Mesothelial cell of epicardium (in vitro differentiated cells): ENCODE results near the gene NUP93. TPM values are rescaled to one million over a fixed set of nuclear protein-coding genes. Genes with fewer than 3 reads are reported as not detected.
"Not testable (repeated sequence)": the region's sequence is repeated elsewhere in the genome, so short reads cannot be mapped to it uniquely, and the experiment has no call there.

Experiments
- DNase-seq, 2 experiments: peaks; one replicate each; pipeline ENCODE4 v3.0.0; 2021; ENCODE audit warnings: low spot score in 2 of 2; ENCODE audit not compliant: unreplicated experiment in 2 of 2
- H3K27ac Mint-ChIP-seq: 2 replicates; pipeline ENCODE4 v1.8.0; 2021; ENCODE audit warnings: mixed read lengths
- H3K27me3 Mint-ChIP-seq: 2 replicates; pipeline ENCODE4 v1.8.0; 2021; ENCODE audit warnings: low read depth, mixed read lengths
- H3K36me3 Mint-ChIP-seq: 2 replicates; pipeline ENCODE4 v1.8.0; 2021; ENCODE audit warnings: mixed read lengths
- H3K4me1 Mint-ChIP-seq: 2 replicates; pipeline ENCODE4 v1.8.0; 2021; ENCODE audit warnings: mixed read lengths
- H3K4me3 Mint-ChIP-seq: 2 replicates; pipeline ENCODE4 v1.8.0; 2021; ENCODE audit warnings: mild to moderate bottlenecking, moderate library complexity, mixed read lengths
- H3K9me3 Mint-ChIP-seq: 2 replicates; pipeline ENCODE4 v1.8.0; 2021; ENCODE audit warnings: mixed read lengths
- total RNA-seq: library from RNA; stranded (reverse); gene quantifications from 3 replicates; pipeline ENCODE4 v1.2.1, GENCODE V29; 2021
- TF ChIP-seq, protein P1 (sequence below): fragments of 200-600 bp; sonication (generic); IDR thresholded peaks from one replicate; pipeline ENCODE4 v1.5.0; 2021; ENCODE audit warnings: antibody characterized with exemption; ENCODE audit not compliant: unreplicated experiment

NUP93 gene
- total RNA-seq, 1 donor from 2014 or later: 74.6 TPM

DNA sequence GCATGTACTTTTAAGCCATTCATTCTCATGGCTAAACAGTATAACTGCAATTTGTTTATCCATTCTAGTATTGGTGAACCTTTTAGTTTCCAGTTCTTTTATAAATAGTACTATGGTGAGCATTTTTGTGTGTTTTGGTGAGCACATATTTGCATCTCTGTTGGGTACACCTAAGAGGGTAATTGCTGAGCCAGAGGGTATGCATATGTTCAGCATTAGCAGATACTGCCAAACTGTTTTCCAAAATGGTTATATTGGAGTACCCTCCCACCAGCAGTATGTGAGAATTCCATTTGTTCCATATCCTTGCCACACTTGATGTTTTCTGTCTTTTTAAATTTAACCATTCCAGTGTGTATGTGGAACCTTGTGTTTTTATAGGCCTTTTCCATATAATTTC lies 81.0 kb downstream of the NUP93 start:
- Mint-ChIP-seq H3K9me3 (no peaks in the 10 kb centered on the region), H3K27ac (no peak overlapping the region), H3K27me3 (no peaks in the 10 kb centered on the region), H3K4me1 (peaks cover 21% of the 10 kb centered on the region), H3K36me3 (peaks cover 13% of the 10 kb centered on the region), H3K4me3 (no peak overlapping the region)
- no peak for DNase-seq
- TF ChIP-seq, protein P1, sequence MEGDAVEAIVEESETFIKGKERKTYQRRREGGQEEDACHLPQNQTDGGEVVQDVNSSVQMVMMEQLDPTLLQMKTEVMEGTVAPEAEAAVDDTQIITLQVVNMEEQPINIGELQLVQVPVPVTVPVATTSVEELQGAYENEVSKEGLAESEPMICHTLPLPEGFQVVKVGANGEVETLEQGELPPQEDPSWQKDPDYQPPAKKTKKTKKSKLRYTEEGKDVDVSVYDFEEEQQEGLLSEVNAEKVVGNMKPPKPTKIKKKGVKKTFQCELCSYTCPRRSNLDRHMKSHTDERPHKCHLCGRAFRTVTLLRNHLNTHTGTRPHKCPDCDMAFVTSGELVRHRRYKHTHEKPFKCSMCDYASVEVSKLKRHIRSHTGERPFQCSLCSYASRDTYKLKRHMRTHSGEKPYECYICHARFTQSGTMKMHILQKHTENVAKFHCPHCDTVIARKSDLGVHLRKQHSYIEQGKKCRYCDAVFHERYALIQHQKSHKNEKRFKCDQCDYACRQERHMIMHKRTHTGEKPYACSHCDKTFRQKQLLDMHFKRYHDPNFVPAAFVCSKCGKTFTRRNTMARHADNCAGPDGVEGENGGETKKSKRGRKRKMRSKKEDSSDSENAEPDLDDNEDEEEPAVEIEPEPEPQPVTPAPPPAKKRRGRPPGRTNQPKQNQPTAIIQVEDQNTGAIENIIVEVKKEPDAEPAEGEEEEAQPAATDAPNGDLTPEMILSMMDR: no peak

DNA sequence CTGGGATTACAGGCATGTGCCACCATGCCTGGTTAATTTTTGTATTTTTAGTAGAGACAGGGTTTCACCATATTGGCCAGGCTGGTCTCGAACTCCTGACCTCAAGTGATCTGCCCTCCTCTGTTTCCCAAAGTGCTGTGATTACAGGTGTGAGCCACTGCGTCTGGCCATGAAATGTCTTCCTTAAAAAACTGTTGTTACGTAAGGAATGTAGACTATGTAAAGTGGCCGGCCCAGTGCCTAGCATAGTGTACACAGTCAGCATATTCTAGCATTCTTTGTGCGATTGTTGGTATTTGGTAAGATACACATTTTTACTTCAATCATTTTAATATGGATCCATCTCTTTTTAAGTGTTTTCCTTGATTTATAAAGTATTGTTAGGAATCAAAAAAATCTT lies 81.7 kb downstream of the NUP93 start:
- H3K27ac Mint-ChIP-seq, H3K36me3 Mint-ChIP-seq, H3K9me3 Mint-ChIP-seq, H3K4me3 Mint-ChIP-seq, H3K27me3 Mint-ChIP-seq, DNase-seq: not testable (repeated sequence)
- H3K4me1 Mint-ChIP-seq: peaks cover 21% of the 10 kb centered on the region

DNA sequence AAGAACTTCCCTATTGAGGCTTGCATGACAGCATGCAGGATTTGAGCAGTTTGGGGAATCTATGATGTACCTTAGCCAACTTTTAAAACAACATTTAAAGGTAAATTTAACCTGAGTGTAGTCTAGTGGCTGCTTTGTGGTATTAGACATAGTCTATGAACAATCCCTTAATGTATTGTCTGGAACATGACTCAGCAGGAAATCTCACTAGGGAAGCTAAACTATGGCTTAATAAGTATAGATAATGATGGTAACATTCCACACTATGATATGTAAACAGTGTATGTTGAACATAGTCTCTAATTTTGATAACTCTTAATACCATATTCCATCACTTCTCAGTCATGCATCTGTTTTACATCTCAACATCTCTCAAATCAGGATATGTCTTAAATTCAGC lies 83.0 kb downstream of the NUP93 start:
- TF ChIP-seq, protein P1: no peak
- DNase-seq: no peak
- Mint-ChIP-seq H3K27me3 (no peaks in the 10 kb centered on the region), H3K36me3 (no peaks in the 10 kb centered on the region), H3K4me1 (peaks cover 21% of the 10 kb centered on the region), H3K4me3 (no peak overlapping the region), H3K9me3 (no peaks in the 10 kb centered on the region), H3K27ac (peak overlapping the region; percentile 59)

DNA sequence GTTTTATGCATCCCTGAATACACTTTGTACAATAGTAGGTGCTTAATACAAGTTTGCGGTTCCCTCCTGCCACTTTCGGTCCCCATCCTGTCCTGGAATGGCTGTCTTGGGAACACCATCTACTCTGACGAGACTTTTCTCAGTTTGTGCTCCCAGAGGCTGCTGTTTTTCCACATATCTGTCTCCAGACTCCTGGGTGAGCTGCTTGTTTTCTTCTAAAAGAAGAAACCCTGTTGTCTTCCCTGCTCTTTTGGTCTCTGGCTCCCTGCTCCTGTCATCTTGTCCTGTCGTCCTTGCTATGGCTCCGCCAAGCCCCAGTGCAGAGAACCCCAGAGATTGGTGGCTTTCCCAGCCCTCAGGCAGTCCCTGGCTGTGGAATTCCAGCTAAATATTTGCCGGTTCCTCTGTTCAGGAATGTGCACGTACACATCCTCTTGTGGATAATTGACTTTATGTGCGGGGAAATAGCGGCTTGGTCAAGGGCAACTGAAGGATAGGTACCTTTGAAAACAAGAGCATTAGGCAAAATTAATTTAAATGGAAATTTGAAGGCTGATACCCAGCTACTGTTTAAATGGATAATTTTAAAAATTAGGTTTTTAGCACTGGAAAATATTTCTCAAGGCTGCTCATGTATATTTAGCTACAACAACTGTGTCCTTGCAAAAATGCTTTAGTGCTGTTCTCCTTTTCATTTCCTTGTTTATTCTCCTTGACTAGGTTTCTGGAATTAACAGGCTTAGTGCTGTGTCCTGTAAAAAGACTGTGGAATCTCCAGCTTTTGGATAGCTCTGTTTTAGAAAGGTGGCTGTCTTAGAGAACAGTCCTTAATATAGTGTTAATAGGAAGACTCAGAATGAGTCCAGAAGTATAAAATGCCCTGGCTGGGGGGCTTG lies 84.9 kb downstream of the NUP93 start:
- peak overlapping the region; percentile 87 for H3K27ac Mint-ChIP-seq
- peaks cover 3% of the 10 kb centered on the region for H3K36me3 Mint-ChIP-seq
- no peaks in the 10 kb centered on the region for H3K27me3 Mint-ChIP-seq
- no peaks in the 10 kb centered on the region for H3K9me3 Mint-ChIP-seq
- H3K4me3 Mint-ChIP-seq: peak overlapping the region; percentile 6
- DNase-seq: peak in 1 of 2 experiments; percentile 41
- TF ChIP-seq, protein P1: no peak
- peaks cover 21% of the 10 kb centered on the region for H3K4me1 Mint-ChIP-seq

DNA sequence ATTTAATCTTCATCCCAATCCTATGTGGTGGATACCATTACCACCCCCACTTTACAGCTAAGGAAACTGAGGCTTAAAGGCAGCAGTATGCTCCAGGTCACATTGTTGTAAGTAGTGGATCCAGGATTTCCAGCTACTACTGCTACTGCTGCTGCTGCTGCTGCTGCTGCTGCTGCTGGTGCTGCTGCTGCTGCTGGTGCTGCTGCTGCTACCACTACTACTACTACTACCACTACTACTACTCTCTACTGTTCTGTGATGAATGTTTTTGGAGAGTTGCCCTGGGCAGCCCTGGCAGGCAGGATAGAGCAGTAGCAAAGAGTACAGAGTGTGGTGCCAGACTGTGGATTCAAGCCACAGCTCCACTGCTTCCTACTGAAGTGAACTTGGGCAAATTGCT lies 85.8 kb downstream of the NUP93 start:
- Mint-ChIP-seq H3K9me3 (no peaks in the 10 kb centered on the region), H3K4me3 (no peak overlapping the region), H3K4me1 (peaks cover 21% of the 10 kb centered on the region), H3K27me3 (no peaks in the 10 kb centered on the region), H3K36me3 (peaks cover 5% of the 10 kb centered on the region), H3K27ac (no peak overlapping the region)
- TF ChIP-seq, protein P1: no peak
- DNase-seq: no peak

DNA sequence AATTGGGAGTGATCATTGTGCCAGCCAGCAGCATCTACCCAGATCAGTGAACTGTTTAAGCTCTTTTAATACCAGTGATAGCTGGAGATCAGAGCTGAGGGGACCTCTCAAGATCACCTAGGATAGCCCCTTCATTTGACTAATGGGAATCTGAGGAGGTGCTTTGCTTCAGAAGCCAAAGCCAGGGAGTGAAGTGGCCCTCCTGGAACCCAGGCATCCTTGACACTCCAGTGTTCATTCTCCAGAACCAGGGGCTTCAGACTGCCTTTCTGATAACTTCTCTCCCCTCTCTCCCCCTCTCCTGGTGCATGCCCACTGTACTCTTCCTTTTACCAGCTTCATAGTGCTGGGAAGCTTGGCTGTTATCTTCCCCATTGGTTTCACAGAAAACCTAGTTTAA lies 87.1 kb downstream of the NUP93 start:
- Mint-ChIP-seq H3K27me3 (no peaks in the 10 kb centered on the region), H3K9me3 (no peaks in the 10 kb centered on the region), H3K4me1 (peaks cover 21% of the 10 kb centered on the region), H3K4me3 (no peak overlapping the region), H3K36me3 (peaks cover 12% of the 10 kb centered on the region), H3K27ac (no peak overlapping the region)
- DNase-seq: no peak
- TF ChIP-seq, protein P1: no peak
